HG03565 (cell line): ENCODE results near the gene PRPF6.

Source experiments
- ATAC-seq: cut with Tn5 transposase; IDR thresholded peaks from one replicate; pipeline ENCODE4 v1.9.1; 2021; ENCODE audit warnings: mild to moderate bottlenecking, moderate library complexity; ENCODE audit not compliant: unreplicated experiment

The PRPF6 gene

DNA sequence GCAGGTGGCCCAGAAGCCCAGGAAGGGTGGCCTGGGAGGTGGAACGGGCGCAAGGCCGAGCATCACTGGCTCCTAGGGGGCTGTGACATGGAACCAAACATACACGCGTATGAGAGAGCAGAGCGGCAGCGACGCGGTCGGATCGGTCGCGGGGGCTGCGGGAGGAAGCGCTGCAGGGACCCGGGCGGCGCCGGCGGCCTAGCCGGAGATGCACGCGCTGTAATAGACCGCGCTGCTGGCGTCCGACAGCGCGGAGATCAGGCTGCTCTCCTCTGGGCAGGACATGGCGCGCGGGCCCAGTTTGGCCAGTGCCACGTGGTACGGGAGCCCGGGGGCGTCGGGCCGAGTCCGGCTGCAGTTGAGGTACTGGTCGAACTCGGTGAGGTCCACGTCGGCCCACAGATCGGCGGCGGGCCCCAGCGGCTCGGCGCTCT lies 67.1 kb downstream of the PRPF6 start:
- no peak for ATAC-seq

DNA sequence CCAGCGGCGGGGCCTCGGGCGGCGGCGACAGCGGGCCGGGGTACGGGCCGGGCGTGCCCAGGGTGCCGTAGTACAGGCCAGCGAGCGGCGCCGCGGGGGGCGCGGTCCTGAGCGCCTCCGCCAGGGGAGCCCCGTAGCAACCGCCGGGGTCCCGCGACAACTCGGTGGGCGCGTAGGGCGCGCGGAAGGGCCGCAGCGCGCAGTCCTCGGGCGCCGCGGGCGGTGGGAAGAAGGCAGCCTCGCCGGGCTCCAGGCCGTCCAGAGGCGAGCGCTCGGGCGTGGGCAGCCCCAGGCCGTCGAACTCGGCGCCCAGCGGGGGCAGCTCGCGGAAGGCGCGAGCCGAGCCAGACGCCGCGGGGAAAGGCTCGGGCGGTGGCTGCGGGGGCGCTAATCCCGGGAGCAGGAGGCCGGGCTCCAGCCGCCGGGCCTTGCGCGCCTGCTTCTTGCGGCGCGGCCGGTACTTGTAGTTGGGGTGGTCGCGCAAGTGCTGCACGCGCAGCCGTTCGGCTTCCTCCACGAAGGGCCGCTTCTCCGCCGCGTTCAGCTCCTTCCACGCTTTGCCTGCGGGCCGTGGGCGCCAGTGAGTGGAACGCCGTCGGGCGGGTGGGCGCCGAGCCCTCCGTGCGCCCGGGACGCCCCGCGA lies 67.6 kb downstream of the PRPF6 start:
- no peak for ATAC-seq

DNA sequence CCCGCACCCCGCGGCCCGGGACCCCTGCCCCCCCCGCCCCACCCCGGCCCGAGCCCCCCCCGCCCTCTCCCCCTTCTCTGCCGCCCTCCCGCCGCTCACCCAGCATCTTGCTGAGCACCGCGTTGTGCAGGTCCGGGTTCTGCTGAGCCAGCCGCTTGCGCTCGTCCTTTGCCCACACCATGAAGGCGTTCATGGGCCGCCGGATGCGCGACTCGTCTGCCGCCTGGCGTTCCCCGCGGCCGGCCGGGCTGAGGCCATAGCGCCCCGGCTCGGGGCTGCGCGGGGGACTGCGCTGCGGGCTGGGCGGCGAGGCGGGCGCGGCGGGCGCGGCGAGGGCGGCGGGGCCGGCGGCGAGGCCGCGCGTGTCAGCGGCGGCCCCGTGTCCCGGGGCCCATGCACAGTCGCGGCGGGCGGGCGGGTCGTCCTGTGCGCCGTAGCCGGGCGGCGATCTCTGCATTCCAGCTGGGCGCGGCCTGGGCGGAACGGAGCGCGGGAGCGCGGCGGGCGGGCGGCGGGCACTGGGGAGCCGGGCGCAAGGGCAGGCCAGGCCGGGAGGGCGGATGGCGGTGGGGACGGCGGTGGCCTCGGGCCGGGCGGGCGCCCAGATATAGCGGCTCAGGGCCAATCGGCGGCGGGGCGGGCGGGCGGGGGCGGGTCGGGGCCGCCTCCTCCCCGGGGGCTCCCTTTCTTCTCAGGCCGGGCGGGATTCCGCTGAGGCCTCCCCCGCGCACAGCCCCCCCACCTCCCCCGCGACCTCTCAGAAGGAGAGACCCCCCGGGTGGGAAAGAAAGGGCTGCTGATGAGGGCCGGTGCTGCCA lies 68.3 kb downstream of the PRPF6 start, which contains the start of gene SOX18:
SOX18 (minus strand) TSS at position 580 of the 818 bp plus-strand sequence; CDS start at position 457, 123 bp downstream.
- no peak for ATAC-seq

DNA sequence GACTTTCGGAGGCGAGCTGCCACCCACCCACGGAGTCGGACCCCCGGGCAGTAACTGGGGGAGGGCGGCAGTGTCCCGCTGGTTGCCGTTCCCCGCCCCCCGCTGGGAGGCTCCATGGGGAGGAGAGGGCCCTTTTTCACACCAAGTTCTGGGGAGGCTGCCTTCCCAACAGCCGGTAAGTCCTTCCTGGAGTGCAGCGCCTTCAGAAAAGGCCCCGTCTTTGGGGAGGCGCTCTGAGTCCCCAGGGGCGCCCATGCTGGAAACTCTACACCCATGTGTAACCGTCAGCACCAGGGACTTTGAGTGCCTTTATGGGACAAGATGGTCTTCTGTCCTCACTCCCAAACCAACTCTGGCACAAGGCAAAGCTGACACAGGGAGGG lies 68.9 kb downstream of the PRPF6 start:
- no peak for ATAC-seq

DNA sequence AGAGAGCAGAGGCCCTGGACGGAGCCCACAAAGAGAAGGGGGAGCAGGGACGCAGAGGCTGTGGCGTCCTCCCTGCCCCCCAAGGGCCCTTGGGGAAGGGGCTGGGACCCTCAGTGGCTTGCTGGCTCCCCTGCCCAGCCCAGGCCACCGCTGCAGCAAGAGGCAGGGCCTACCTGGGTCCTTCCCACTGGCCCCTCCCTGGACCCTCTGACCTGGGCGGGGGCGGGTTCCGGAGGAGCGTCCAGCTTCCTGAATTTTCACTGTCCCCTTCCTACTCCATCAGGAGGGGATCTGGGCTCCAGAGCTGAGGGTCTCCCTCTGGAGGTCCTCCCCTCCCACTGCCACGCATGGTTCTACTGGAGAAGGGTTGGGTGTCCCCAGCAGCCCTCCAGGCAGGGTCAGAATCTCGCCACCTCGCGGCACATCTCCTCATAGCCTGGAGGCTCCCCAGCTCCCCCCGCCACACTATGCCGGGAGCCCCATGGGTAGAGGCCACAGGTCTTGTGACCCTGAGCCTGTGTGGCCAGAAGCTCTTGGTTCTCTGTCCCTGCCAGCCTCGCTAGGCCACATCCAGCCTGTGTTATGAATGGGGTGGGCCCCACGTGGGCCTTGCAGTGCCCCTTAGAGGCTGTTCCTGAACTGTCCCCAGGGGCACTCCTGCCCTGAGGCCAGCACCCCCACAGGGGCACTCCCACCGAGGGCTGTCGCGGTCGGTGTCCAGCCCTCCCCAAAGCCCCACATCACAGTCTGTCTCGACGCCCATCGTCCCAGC lies 69.5 kb downstream of the PRPF6 start:
- ATAC-seq, result no peak

DNA sequence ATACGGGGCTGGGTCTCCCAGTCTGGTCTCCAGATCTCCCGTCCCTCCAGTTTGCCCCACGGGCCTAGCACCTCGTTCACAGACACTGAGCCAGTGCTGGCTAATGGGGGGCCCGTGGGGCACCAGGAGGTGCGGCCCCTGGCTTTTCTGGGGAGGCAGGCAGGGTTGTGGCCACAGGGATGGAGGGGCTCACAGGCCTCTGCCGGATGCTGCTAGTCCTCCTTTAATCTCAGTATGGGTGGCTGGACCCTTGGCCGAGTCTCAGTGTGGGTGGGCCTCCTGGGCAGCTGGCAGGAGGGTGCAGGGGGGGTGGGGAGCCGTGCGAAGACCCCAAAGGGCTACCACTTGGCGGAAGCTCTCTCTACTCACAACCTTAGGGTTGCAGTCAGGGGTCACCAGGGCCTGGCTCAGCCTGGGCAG lies 70.1 kb downstream of the PRPF6 start:
- ATAC-seq, result no peak

DNA sequence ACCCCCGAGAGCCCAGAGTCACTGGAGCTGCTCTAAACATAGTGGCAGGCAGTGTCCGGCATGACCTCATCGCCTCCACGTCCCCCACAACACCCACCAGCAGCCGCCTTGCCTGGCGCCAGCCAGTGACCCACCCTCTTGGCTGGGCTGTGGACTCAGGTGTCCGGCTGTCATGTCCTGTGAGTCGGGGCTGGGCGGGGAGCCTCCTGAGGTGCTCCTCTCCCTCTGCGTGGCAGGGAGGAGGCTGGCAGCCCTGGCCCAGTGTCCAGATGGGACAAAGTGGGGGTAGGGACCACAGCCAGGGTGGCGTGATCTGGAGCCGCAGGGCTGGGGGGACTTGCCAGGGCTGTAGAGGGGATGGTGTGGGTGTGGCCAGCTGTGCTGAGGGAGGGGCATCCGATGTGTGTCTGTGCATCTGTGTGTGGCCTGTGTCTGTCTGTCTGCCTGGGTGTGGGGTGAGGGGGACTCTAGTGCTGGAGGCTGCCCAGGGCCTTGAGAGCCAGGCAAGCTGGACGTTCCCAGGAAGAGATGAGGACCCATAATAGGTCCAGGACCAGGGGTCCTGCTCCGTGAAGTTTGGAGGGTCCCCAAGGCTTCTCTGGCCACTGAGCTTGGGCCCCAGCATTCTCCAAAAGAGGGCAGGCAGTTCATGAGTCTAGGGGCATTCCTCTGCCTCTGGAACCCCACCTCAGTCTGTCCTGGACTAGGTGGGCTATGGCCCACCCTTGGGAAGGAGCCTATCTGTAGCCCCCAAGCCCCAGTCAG lies 70.8 kb downstream of the PRPF6 start:
- ATAC-seq, result no peak

DNA sequence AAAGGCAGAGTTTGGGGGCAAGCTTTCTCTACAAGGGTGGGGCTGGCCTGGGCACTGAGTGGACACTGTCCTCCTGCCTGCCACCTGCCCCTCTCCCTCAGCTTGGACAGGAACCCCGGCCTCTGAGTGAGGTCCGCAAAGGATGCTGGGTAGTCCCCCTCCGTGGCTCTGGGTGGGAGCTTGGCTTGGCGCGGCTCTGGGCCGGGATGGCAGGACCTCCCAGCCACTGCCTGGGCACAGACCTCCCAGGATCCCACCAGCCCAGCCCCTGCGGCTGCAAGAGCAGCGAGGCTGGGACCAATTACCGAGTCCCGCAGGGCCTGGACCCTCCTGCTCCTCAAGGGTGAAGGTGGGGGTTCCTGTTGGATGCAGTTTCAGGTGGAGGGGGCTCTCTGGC lies 71.4 kb downstream of the PRPF6 start:
- ATAC-seq, result no peak

DNA sequence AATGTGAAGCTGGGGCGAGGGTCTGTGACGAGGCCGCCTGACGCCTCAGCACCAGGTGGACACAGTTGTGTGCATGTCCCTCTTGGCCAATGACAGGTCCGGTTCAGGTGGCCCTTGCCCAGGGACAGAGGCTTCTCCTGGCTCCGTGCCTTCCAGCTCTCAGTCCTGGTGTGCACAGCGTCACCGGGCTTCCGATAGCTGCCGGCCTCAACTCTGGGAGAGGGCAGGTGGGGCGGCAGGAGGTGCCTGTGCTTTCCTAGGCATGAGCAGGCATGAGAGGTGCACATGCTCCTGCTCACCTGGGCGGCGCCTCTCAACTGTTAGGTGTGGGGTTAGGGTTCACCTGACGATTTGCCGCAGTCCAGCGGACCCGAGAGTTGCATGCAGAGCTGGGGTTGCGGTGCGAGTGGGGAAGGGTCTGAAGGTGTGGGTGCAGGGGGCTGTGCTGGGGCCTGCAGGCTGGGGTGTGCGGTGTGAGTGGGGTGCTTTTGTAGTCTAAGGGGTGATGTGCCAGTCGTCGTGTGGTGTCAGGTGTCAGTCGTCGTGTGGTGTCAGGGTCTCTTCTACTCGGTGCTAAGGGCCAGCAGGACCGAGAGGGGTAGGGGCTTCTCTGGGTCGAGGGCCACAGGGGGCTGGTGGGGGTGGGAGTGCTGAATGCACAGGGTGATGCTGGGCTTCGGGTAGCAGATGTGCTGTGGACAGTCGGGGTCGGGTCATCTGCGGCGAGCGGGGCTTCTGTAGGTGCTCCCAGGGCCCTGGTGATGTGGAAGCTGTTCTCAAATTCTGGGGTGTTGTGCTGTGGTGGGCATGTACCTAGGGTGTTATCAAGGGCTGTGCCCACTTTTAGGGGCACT lies 72.3 kb downstream of the PRPF6 start:
- ATAC-seq, result no peak

DNA sequence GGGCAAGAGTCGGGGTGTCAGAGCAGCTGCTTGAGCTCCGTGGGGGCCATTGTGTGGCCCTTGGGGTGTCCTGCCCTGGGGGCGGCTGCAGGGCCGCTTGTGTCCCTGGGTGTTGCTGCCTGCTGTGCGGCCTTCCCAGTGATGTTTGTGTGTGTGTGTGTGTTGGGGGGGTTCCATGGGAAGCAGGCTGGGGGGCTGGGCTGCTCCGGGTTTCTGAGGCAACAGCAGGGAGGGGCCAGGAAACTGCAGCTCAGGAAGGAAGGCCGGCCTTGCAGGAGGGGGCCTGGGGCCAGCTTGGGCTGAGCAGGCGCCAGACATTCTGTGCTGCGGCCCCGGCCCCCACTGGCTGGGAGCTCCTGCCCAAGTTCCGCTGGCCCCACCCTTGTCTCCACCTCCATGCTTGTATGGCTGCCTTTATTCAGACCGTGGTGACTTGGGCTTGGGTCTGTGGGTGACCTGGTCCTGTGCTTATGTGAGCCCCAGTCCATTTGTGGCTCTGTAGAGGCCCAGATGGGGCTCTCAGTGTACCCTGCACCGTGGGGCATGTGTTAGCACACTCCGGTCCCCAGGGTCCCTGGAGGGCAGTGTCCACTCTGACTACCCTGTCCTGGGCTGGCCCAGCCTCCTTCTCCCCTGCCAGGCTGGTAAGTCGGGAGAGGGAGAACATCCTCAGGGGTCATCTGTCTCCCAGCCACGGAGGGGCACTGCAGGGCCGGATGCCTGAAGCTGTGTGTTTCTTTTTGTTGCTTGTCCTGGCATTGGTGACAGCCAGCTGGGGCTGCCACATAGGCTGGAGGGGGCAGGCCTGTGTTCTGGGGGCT lies 73.1 kb downstream of the PRPF6 start:
- no peak for ATAC-seq

DNA sequence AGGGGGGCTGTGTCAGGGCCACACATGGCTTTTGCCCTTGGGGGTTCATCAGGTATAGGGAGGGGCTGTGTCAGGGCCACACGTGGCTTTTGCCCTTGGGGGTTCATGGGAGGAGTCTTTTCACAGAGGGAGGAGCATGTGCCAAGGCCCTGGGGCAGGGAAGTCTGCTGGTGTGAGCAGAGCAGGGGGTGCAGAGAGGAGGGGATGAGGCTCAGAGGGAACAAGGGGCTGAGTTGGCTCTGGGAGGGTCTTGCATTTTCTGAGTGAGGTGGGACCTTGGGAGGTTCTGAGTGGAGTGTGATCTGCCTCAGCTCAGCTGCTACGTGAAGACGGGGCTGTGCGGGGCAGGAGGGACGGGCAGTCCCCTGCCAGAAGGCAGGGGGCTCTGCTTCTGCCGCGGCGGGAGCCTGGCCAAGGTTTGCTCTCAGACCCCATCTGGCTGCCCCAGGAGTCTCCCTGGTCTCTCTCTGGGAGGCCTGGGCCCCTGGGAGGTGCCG lies 74.5 kb downstream of the PRPF6 start:
- no peak for ATAC-seq

DNA sequence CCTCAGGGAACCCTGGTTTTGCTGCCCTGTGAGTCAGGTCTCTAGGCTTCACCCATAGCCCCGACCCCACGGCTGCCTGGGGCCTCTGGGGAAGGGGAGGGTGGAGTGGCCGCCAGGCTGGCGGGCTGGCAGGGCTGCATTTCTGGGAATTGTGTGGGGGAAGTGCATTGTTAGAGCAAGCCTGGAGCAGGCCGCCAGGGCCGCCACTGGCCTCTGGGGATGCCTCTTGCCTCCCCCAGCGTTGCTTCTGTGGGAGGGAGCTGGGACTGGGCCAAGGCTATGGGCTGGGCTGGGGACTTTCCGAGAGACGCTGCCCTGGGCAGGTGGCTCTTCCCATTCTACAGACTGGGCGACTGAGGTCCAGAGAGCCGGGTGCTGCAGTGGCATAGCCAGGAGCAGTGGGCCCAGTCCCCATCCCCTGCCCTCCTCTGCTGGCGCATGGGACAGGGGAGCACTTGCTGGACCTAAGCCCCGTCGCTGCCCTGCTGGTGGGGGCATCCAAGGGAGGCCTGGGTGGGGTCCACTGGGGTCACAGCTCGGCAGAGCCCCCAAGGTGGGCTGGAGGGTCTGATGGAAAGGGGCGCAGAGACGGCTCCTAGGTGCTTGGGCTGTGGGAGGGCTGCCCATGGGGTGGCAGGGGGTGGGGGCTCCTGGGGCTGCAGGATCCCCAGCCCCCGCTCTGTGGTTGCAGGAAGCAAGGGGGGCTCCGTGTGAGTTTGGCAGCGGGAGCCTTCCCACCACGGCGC lies 75.1 kb downstream of the PRPF6 start:
- no peak for ATAC-seq

DNA sequence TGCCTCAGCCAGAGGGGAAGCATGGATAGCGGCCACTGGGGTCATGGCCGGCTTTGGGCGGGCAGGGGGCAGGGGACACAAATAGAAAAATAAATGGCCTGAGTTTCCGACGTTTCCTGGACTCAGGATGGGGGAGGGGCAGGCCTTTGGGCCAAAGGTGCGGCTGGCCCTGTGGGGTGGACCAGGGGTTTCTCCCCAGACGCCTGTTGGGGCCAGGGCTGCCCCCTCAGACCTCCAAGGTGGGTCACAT lies 75.6 kb downstream of the PRPF6 start:
- ATAC-seq, result no peak

DNA sequence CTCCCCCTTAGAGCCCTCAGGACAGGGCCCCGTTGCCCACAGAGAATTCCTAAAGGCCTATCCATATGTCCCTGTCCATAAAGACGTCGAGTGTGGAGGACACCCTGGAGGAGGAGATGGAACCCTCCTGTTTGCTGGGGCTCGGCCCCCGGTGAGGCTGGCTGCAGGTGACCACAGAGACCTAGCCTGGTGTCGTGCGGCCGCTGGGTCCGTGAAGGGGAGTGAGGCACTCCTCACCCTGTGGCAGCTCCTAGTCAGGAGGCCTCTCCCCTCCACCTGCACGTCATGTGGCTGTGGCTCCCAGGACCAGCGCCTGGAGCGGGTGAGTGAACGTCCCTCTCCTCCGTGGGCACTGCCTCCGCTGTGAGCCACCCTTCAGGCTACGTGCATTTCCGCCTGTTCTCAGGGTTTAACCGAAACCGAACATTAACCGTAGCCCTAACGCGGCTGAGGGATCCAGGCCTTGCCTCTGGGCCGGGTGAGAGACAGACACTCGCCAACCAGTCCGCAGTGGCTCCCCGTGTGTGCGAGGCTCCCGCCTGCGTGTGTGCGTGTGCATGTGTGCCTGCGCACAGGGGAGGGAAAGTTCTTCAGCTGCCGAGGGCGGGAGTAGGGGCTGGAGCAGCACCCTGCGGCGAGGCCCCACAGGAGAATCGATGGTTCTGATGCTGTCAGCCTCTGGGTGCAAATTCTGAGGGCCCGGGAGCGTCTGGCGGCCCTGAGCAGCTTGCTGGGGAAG lies 76.1 kb downstream of the PRPF6 start:
- ATAC-seq, result no peak

DNA sequence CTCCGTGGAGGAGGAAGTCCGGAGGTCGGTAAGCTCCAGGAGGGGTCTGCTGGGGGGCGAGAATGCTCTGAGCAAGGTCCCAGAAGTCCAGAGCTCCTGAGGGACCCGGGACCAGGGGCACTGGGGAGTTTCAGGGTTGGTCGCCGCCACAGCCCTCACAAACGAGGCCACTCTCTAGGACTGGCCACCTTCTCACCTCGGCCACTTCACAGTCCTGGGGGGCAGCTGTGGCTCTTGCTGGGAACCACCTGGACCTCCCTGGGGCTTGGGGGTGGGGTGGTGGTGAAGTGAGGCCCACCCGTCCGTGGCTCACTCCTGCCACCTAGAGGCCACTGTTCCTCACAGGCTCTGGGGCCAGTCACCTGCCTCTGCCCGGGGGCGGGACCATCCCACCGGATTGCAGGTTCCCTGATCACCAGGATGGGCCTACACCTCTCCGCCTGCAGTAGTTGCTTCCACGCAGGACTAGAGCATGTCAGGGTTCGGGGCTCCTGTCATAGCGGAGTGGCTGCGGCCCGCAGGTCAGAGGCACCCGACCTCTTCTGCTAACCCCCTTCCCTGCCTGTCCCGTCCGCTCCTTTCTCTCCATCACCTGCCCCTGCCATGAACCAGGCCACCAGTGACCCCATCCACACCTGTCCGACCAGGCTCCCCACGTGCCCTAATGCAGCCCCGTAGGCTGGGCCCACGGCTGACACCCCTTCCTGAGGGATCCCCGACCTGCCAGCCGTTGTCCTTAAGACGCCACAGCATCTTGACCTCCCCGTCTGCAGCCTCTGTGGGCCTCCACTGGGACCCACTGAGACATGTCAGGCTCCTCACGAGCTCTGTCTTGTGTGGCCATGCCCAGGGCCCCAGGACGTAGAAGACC lies 76.9 kb downstream of the PRPF6 start:
- no peak for ATAC-seq

DNA sequence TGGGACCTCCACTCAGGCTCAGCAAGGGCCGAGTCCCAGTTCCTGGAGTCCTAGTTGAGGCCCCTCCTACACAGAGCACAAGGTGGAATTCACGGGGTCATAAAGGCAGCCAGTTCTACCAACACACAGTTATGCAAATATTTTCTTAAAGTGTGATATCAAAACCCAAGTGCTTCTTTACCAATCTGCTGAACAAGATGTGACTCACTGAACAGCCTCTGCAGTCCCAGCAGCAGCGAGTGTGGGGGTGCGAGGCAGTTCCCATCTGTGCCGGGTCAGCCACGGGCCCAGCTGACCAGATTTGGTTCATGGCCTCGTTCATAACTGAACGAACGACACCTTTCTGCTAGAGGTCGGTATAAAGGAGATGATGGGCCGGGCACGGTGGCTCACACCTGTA lies 77.6 kb downstream of the PRPF6 start:
- ATAC-seq, result no peak

DNA sequence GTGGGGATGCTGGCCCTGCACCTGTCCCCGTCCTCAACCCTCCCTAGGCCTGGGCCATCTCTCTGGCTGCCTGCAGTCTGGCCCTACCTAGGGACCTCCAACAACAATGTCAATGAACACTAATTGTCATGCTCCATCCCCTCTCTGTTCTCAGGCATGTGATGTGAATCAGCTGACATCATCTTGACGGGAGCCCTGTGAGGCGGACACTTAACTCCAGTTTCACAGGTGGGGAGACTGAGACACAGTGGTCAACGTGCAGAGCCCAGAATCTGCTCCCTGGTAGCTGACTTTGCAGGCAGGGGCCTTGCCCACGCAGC lies 81.3 kb downstream of the PRPF6 start:
- no peak for ATAC-seq
